Activated CD4-positive, CD25-positive, alpha-beta regulatory T cell treated with anti-CD3 and anti-CD28 coated beads, Interleukin-2, amount 50 U/mL, for 16 hours (primary cell): ENCODE results near the gene EIF3F.
A peak's percentile ranks its signal among the peaks of the same experiment; 100 is the strongest.

Experiments
- DNase-seq: peaks from one replicate; pipeline ENCODE4 v3.0.0-alpha.2; 2020; ENCODE audit warnings: low read depth, low spot score

The EIF3F gene, protein sequence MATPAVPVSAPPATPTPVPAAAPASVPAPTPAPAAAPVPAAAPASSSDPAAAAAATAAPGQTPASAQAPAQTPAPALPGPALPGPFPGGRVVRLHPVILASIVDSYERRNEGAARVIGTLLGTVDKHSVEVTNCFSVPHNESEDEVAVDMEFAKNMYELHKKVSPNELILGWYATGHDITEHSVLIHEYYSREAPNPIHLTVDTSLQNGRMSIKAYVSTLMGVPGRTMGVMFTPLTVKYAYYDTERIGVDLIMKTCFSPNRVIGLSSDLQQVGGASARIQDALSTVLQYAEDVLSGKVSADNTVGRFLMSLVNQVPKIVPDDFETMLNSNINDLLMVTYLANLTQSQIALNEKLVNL

GRCh38 chr11:7986768-7987559 is at the start of gene EIF3F:
EIF3F (plus strand) TSS chr11:7987337; CDS start chr11:7987353, 16 bp downstream.
- DNase-seq: peak; percentile 88

- no peak for DNase-seq
Observed at GRCh38 chr11:7941146-7941545, 46.0 kb upstream of the EIF3F start.

- DNase-seq: no peak
Observed at GRCh38 chr11:7941608-7942007, 45.5 kb upstream of the EIF3F start, which contains the start of gene OR10A3. OR10A3 (minus strand) TSS chr11:7941708; CDS start chr11:7939520, 2,188 bp downstream.

DNA sequence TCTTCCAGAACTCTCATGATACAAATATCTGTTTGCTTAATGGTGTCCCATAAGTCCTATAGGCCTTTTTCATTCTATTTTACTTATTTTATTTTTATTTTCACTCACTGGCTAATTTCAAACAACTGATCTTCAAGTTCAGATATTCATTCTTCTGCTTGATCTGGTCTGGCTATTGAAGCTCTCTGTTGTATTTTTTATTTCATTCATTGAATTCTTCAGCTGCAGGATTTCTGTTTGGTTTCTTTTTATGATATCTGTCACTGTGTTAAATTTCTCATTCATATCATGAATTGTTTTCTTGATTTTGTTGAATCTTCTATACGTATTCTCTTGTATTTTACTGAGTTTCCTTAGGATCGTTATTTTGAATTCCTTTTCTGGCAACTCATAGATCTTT is 43.0 kb upstream of the EIF3F start:
- no peak for DNase-seq

DNA sequence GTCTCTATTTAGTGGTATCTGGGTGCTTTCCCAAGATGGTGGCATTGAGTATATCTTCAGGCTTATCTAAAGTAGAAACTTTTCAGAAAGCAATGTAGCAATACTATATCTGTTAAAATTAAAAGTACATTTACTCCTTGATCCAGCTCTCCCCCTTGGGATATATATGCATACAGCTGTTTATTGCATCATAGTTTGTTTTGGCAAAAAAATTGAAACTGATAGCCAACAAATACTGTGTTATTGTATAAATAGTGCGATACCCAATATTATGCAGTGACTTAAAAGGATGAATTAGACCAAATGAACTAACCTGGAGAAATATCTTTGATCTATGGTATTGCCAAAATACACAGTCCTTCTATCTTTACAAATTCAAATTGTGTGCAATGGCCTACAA is 37.2 kb upstream of the EIF3F start:
- DNase-seq: no peak

- no peak for DNase-seq
Observed at GRCh38 chr11:7955191-7955590, 31.9 kb upstream of the EIF3F start.

DNA sequence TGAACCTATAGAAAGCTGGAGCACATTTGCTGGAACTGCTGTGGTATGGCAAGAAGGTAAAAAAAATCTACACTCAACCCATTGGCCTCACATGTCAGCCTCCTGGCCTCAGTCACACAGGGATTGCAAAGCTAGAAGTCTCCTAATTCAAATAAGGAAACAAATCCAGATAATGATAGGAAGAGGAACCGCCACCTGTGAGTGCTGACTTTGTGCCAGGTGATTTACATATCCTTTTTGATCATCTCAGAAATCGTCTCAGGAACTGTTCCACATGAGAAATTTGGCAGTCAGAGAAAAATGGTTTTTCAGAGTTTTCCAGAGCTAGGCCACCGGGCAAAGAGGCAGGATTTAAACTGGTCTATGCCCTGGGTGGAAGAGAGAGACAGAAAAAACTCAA is 22.9 kb upstream of the EIF3F start:
- no peak for DNase-seq

GRCh38 chr11:7964873-7965272 is 22.3 kb upstream of the EIF3F start:
- no peak for DNase-seq

DNA sequence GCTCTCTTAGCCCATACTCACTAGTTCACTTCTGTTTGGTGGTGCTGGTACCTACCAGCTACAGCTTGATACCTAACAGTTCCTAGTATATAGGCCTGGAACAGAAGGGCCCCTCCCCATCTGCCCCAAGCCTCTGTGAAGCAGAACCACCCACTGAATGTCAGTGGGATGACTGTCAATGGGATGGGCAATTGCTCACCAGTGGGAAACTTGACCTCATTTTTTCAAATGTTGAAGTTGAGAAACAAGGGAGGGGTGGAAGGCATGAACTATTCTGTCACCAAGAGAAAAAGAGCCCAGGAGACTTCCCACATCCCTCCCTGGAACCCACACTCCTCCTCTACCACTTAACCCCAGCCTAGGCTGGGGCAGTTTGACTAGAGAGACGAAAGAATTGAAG is 21.8 kb upstream of the EIF3F start, which contains the start of gene NLRP10:
TSS of gene NLRP10 (minus strand) at position 62 of the 400 bp plus-strand sequence. CDS start 1,952 bp downstream, outside the sequence.
- no peak for DNase-seq

DNA sequence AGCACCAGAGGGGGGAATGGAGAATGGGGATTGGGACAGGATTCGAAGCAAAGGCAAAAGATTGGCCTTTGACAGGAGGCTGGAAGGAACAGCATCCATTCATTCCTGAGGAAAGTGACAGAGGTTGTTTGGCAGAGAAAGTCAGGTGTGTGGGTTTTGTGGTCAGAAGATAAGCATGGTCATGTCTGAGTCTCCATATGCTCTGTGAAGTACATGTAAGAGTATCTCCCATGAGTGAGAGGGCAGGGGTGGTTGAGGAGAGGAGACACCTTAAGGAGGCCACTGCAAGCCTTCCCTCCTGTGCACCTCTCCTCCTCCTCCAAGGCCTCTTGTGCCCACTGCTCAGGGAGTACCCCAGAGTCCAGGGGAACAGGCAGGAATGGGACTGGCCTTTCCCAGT is 20.0 kb upstream of the EIF3F start:
- DNase-seq: no peak

DNA sequence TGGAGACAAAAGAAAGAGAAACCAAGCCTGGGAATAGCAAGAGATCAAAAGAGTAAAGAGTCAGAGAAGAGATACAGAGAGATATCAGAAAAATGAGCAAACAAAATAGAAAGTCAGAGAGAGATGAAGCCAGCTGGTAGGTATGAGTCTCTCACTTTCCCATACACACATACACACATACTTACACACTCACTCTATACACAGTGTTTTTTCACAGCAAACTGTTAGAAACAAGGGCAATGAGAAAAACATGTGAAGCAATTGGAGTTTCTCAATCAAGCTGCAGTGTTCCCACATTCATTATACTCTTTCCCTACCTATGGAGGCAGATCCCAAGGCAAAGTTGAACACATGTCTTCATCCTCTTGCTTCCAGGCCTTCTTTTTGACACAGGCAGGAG is 19.3 kb upstream of the EIF3F start:
- DNase-seq: no peak

DNA sequence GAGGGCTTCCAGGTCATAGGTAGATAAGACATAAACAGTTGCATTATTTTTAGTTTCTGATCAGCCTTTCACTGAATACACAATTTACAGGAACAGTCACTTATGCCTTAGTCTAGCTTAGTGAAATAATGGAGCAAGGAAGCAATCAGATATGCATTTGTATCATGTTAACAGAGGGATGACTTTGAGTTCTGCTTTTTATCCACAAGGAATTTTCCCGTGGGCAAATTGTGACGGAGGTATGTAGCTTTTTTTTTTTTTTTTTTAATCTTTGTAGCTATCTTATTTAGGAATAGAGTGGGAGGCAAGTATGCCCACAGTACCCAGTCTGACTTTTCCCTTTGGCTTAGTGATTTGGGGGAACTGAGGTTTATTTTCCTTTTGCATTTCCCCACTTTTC is 18.5 kb upstream of the EIF3F start:
- no peak for DNase-seq

- DNase-seq: no peak
Observed at GRCh38 chr11:7969756-7970646, 17.1 kb upstream of the EIF3F start.

- DNase-seq: no peak
Observed at GRCh38 chr11:7971846-7972245, 15.3 kb upstream of the EIF3F start.

DNA sequence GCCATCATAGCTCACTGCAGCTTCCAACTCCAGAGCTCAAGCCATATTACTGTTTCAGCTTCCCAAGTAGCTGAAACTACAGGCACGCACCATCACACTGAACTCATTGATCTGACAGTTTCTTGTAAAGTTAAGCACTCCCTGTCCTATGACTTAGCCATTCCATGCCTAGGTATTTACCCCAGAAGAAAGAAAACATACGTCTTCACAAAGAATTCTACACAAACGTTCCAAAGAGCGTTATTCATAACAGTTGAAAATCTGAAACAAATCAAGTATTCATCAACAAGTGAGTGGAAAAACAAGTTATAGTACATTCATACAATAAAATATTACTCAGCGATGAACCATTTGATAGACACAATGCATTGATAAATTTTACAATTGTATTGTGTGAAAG is 14.1 kb upstream of the EIF3F start:
- no peak for DNase-seq

DNA sequence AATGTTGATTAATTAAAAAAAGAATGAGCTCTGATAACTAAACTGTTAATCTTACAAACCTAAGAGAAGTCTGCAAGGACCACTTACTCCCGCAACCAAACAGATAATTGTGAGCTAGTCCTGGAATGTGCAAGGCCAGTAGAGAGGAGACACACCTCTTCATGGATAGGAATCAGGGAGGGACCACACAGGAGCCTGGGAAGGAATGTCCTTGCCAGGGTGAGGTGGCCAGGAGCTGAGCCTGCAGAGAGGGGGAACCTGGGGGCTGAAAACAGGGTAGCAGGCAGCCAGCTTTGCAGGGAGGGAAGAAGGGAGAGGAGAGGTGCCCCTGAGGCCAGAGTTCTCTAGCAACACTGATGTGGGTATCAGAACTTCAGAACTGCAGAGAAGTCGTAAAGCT is 12.5 kb upstream of the EIF3F start:
- no peak for DNase-seq

- no peak for DNase-seq
Observed at GRCh38 chr11:7977232-7977917, 9.8 kb upstream of the EIF3F start.

- DNase-seq: no peak
Observed at GRCh38 chr11:7981619-7982157, 5.4 kb upstream of the EIF3F start.

- DNase-seq: no peak
Observed at GRCh38 chr11:7982582-7983119, 4.5 kb upstream of the EIF3F start.

- no peak for DNase-seq
Observed at GRCh38 chr11:7983832-7984590, 3.1 kb upstream of the EIF3F start.
